ENCODE data around the gene REL. TPM values are rescaled to one million over a fixed set of nuclear protein-coding genes. Genes with fewer than 3 reads are reported as not detected.
"Not testable (repeated sequence)": the region's sequence is repeated elsewhere in the genome, so short reads cannot be mapped to it uniquely, and the experiment has no call there.

Gene REL
- total RNA-seq, 1 donor = 211 TPM

- no peak overlapping the region for H3K4me3 ChIP-seq (ENCODE audit: low read length)
- H3K27me3 ChIP-seq (ENCODE audit: insufficient read depth, low read length) = no peaks in the 10 kb centered on the region
- H3K9me3 ChIP-seq (ENCODE audit: low read depth, low read length) = no peaks in the 10 kb centered on the region
- peaks cover 47% of the 10 kb centered on the region for H3K4me1 ChIP-seq (ENCODE audit: insufficient read depth, low read length)
Observed at GRCh38 chr2:60855989-60856669, 25.2 kb upstream of the REL start.

GRCh38 chr2:60857056-60857455 lies 24.3 kb upstream of the REL start:
- peaks cover 53% of the 10 kb centered on the region for H3K4me1 ChIP-seq (ENCODE audit: insufficient read depth, low read length)
- H3K27me3 ChIP-seq (ENCODE audit: insufficient read depth, low read length) = no peaks in the 10 kb centered on the region
- no peak overlapping the region for H3K4me3 ChIP-seq (ENCODE audit: low read length)
- H3K9me3 ChIP-seq (ENCODE audit: low read depth, low read length) = no peaks in the 10 kb centered on the region

- H3K9me3 ChIP-seq (ENCODE audit: low read depth, low read length) = no peaks in the 10 kb centered on the region
- H3K4me1 ChIP-seq (ENCODE audit: insufficient read depth, low read length) = peaks cover 52% of the 10 kb centered on the region
Observed at GRCh38 chr2:60858897-60859311, 22.5 kb upstream of the REL start.

GRCh38 chr2:60861736-60862135 lies 19.6 kb upstream of the REL start:
- H3K27me3 ChIP-seq (ENCODE audit: insufficient read depth, low read length) = no peaks in the 10 kb centered on the region
- H3K9me3 ChIP-seq (ENCODE audit: low read depth, low read length) = peaks cover 9% of the 10 kb centered on the region
- H3K4me3 ChIP-seq (ENCODE audit: low read length) = no peak overlapping the region
- H3K4me1 ChIP-seq (ENCODE audit: insufficient read depth, low read length) = peaks cover 40% of the 10 kb centered on the region

More at GRCh38 chr2:60858897-60859311, 22.5 kb upstream of the REL start:
- Histone ChIP-seq H3K27me3 (ENCODE audit: insufficient read depth, low read length) (no peaks in the 10 kb centered on the region), H3K4me3 (ENCODE audit: low read length) (no peak overlapping the region)

GRCh38 chr2:60862642-60863041 lies 18.7 kb upstream of the REL start:
- peaks cover 9% of the 10 kb centered on the region for H3K9me3 ChIP-seq (ENCODE audit: low read depth, low read length)
- H3K4me3 ChIP-seq (ENCODE audit: low read length) = no peak overlapping the region
- H3K27me3 ChIP-seq (ENCODE audit: insufficient read depth, low read length) = no peaks in the 10 kb centered on the region
- peaks cover 39% of the 10 kb centered on the region for H3K4me1 ChIP-seq (ENCODE audit: insufficient read depth, low read length)

GRCh38 chr2:60865361-60865760 lies 16.0 kb upstream of the REL start:
- H3K9me3 ChIP-seq (ENCODE audit: low read depth, low read length); H3K27me3 ChIP-seq (ENCODE audit: insufficient read depth, low read length); H3K4me3 ChIP-seq (ENCODE audit: low read length): not testable (repeated sequence)
- H3K4me1 ChIP-seq (ENCODE audit: insufficient read depth, low read length) = peaks cover 48% of the 10 kb centered on the region

- Histone ChIP-seq H3K4me1 (ENCODE audit: insufficient read depth, low read length) (peaks cover 38% of the 10 kb centered on the region), H3K4me3 (ENCODE audit: low read length) (no peak overlapping the region), H3K9me3 (ENCODE audit: low read depth, low read length) (peaks cover 9% of the 10 kb centered on the region), H3K27me3 (ENCODE audit: insufficient read depth, low read length) (no peaks in the 10 kb centered on the region)
Observed at GRCh38 chr2:60867007-60867406, 14.4 kb upstream of the REL start.

GRCh38 chr2:60867848-60868247 lies 13.5 kb upstream of the REL start:
- H3K4me1 ChIP-seq (ENCODE audit: insufficient read depth, low read length) = peaks cover 30% of the 10 kb centered on the region
- no peaks in the 10 kb centered on the region for H3K27me3 ChIP-seq (ENCODE audit: insufficient read depth, low read length)
- no peak overlapping the region for H3K4me3 ChIP-seq (ENCODE audit: low read length)
- peaks cover 9% of the 10 kb centered on the region for H3K9me3 ChIP-seq (ENCODE audit: low read depth, low read length)

GRCh38 chr2:60868589-60869273 lies 12.6 kb upstream of the REL start:
- Histone ChIP-seq H3K9me3 (ENCODE audit: low read depth, low read length) (peaks cover 9% of the 10 kb centered on the region), H3K4me3 (ENCODE audit: low read length) (no peak overlapping the region), H3K4me1 (ENCODE audit: insufficient read depth, low read length) (peaks cover 26% of the 10 kb centered on the region), H3K27me3 (ENCODE audit: insufficient read depth, low read length) (no peaks in the 10 kb centered on the region)

- Histone ChIP-seq H3K4me3 (ENCODE audit: low read length) (no peak overlapping the region), H3K9me3 (ENCODE audit: low read depth, low read length) (no peaks in the 10 kb centered on the region), H3K4me1 (ENCODE audit: insufficient read depth, low read length) (peaks cover 23% of the 10 kb centered on the region), H3K27me3 (ENCODE audit: insufficient read depth, low read length) (no peaks in the 10 kb centered on the region)
Observed at GRCh38 chr2:60872510-60872928, 8.9 kb upstream of the REL start.

- H3K4me3 ChIP-seq (ENCODE audit: low read length) = no peak overlapping the region
- H3K9me3 ChIP-seq (ENCODE audit: low read depth, low read length) = no peaks in the 10 kb centered on the region
Observed at GRCh38 chr2:60873381-60873780, 8.0 kb upstream of the REL start.

GRCh38 chr2:60875520-60875919 lies 5.9 kb upstream of the REL start:
- Histone ChIP-seq H3K4me1 (ENCODE audit: insufficient read depth, low read length) (peaks cover 12% of the 10 kb centered on the region), H3K27me3 (ENCODE audit: insufficient read depth, low read length) (no peaks in the 10 kb centered on the region), H3K4me3 (ENCODE audit: low read length) (no peak overlapping the region), H3K9me3 (ENCODE audit: low read depth, low read length) (no peaks in the 10 kb centered on the region)

More at GRCh38 chr2:60873381-60873780, 8.0 kb upstream of the REL start:
- Histone ChIP-seq H3K27me3 (ENCODE audit: insufficient read depth, low read length) (no peaks in the 10 kb centered on the region), H3K4me1 (ENCODE audit: insufficient read depth, low read length) (peaks cover 15% of the 10 kb centered on the region)

- Histone ChIP-seq H3K4me1 (ENCODE audit: insufficient read depth, low read length) (peaks cover 19% of the 10 kb centered on the region), H3K4me3 (ENCODE audit: low read length) (peak overlapping the region; percentile 99), H3K27me3 (ENCODE audit: insufficient read depth, low read length) (no peaks in the 10 kb centered on the region), H3K9me3 (ENCODE audit: low read depth, low read length) (no peaks in the 10 kb centered on the region)
Observed at GRCh38 chr2:60880643-60881046, 729 bp upstream of the REL start.

GRCh38 chr2:60882971-60883753 lies 1.8 kb downstream of the REL start:
- no peaks in the 10 kb centered on the region for H3K27me3 ChIP-seq (ENCODE audit: insufficient read depth, low read length)
- H3K4me3 ChIP-seq (ENCODE audit: low read length) = peak overlapping the region; percentile 99
- H3K4me1 ChIP-seq (ENCODE audit: insufficient read depth, low read length) = peaks cover 29% of the 10 kb centered on the region
- H3K9me3 ChIP-seq (ENCODE audit: low read depth, low read length) = no peaks in the 10 kb centered on the region

- H3K9me3 ChIP-seq (ENCODE audit: low read depth, low read length) = no peaks in the 10 kb centered on the region
- no peaks in the 10 kb centered on the region for H3K27me3 ChIP-seq (ENCODE audit: insufficient read depth, low read length)
- H3K4me3 ChIP-seq (ENCODE audit: low read length) = peak overlapping the region; percentile 99
- peaks cover 30% of the 10 kb centered on the region for H3K4me1 ChIP-seq (ENCODE audit: insufficient read depth, low read length)
Observed at GRCh38 chr2:60883896-60884295, 2.5 kb downstream of the REL start.
